Activated CD8-positive, alpha-beta memory T cell treated with anti-CD3 and anti-CD28 coated beads, Interleukin-2, amount 50 U/mL, for 1 hour (primary cell): ENCODE data around the gene ZNF236.

ENCODE experiments used
- DNase-seq: peaks from one replicate; pipeline ENCODE4 v3.0.0-alpha.2; 2020; ENCODE audit errors: extremely low read depth

The ZNF236 gene

DNA sequence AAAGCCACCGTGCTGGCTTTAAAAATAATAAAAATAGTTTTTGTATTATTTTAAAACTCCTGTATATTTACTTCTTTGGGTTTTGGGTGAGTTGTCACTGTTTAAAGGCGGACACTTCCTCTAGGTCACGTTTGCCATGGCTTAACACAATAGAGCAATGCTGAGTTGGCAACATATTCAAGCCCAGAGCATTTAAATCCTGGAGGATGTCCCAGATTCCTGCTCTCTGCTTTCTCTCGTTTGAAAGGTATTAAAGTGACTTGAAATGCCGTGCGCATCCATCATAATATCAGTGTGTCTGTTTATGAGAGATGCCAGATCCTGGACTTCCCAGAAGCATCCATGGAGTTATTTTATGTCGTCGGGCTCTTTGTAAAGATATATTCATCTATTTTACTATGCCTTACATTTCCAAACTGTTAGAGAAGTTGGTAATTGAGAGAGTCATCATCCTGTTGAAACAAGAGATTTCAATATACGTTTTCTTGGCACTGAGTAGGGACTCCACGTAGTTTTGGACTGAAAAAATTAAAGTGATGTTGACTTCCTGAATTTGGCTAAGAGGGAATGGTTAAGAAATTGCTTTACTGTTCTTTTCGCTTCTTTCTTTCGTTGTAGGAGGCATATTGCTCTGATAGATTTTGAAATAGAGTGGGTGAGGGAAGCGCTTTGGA lies 150.6 kb downstream of the ZNF236 start:
- DNase-seq = no peak

DNA sequence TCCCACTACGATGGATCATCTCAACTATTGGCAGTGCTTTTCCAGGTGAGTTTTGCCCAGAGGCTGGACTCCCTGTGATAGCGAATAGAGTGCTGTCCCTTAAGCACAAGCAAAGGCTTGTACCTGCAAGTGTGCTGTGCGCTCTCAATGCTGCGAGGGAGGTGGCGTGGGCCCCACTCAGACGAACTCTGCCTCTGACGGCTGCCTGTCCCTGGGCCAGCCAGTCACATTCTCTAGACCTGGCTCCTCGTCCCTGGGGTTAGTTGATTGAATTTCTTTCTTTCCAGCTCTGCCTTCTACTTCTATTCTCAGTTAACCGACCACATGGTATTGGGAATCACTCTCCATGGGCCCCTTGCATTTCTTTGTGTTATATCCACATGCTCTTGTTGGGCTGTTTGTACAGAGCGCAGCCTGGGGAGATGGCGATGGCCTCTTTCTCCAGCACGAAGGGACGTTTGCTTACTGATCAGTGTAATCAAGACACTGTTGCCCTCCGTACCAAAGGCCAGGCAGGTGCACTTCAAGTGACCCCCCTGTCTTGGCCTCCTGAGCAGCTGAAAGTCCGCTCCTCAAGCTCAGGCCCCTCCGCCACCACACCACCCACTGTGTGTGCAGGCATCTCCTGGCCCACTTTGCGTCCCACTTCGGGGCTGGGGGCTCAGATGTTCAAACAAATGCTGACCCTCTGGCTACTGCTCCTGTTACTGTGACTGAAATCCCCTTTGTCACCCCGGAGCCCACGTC lies 151.3 kb downstream of the ZNF236 start:
- no peak for DNase-seq

DNA sequence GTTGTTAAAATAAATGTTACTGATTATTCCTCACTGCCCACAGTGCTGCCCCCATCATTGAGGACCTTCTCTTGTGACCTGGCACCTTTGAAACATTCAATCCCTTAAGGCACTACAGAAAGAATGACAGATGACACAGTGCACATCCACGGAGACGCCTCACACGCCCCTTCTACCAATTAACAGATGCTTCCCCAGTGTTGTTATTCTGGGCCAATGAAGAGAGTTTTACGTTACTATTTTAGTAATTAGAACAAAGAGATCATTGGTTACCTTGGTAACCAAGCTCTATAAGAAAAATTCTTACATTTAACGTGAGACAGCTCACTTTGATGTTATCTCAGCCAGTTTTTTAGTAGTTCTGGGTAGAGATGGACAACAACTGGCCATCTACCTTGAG lies 152.0 kb downstream of the ZNF236 start:
- DNase-seq = no peak

DNA sequence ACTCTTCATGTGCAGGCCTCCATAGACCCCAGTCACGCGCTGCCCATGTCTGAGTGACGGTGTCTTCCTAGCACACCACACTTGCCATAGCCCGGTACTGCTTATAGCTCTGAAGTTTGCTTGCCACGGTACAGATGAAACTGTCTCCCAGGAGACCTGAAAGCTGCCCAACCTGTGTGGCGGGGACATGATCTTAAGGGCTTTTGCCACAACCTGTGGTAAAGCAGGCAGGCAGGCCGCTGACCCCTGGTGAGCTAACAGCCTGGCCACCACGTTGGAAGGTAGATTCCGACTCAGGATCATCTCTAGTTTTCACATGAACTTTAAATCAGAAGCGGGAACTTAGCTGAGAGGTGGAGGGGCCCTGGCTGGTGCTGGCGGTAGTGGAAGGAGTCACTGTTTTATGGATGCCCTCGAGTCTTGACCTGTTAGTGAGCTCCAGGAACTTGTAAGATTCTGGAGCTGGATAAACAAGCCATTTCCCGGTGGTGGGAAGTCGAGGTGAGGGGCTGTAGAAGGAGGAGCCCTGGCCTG lies 153.3 kb downstream of the ZNF236 start:
- no peak for DNase-seq

DNA sequence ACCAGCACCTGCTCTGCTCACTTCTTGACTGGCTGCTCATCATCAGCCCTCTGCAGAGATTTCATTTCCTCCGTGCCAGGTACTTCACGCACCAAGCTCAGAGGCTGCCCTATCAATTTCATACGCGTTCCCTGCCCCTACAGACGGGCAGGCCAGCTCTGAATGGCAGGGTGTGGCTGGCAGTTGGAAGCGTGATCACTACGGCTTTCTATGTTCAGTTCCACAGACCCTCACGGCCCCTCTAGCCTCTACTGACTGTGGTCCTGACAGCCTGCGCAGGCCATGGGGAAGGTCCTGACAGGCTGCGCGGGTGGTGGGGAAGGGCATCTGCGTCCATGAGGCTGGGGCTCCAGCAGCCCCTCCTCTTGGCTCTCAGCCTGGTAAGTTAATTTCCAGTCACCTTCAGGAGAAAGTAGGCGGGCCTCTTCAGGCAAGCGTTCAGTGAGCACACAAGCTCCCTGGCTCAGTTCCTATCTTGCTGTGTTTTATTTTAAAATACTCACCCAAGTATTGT lies 154.8 kb downstream of the ZNF236 start:
- DNase-seq = no peak

DNA sequence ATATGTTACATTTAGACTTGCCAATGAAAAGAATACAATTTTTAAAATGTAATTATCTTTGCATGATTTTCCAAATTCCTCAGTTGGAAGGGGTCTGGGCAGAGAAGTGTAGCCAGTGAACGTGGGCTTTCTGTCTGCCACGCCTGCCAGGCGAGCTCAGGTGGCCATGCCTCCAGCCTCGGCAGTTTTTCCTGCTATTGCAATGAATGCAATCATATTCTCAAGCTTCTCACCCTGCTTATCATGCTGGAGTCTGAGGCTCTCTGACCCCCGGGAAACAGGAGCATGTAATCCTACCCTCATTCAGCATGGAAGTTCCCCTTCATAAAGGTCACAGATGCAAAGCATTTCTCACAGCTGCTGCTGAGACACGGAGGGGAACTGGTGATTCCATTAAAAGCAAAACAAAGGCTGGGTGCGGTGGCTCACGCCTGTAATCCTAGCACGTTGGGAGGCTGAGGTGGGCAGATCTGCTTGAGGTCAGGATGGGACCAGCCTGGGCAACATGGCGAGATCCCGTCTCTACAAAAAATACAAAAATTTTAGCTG lies 155.4 kb downstream of the ZNF236 start:
- DNase-seq = no peak

DNA sequence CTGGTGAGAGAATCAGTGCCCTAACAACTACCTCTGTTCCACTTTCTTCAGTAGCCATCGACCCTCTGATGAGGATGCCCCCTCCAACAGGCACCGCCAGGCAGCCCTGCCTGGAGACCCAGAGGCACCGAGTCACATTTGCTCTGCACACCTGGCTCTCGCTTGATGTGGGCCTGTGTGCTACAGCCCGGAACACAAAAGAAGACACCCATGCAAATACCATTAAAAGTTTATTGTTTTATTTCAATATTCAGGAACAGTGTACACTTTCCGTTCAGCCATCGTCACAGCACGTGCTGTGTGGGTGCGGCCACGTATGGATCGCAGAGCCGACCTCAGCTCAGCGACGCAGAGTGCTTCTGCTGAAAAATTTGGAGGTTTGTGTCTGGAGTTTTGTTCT lies 156.3 kb downstream of the ZNF236 start:
- DNase-seq = no peak

DNA sequence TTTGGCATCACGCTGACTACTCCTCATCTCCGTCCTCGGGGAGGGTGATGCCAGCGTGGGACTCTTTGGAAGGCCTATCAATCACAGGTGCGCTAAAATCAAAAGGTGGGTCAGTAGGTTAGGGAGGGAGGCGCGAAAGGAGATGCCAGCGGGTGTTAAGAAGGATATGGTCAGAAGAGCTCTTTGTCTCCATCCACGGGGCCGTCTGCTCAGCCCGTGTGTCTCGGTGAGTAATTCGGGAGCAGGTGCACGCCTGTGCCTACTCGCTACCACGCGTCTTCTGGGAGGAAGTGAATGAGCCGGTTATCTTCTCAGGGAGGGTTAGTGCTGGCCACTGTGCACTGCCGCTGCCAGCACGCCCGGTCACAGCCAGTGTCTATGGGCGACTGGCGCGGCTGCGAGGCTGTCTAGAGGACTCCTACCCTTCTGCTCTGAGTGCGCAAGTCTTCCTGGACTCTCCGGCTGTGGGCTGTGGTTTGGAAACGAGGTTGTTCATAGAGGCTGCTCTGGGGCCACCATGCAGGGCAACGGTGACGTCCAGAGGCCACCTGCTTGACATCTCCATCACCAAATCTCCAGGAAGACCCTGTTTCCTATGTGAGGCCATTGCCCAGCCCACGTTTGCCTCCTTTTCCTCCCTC lies 156.9 kb downstream of the ZNF236 start:
- no peak for DNase-seq

DNA sequence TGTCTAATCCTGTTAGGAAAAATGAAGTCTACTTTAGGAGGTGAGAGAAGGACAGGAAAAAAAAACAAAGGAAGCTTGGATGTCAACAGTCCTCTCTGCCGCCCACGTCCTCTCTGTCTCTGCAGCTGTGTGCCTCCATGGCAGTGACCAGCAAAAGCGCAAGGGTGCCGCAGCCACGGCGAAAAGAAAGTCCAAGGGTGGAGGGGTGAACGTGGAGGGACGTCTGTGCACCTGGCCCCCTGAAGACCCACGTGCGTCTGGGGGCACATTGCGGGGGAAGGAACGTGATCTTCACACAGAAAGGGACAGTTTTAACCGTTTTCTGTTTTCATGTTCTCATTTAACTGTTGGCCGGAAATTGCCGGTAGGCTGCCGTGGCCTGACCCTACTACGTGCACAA lies 157.5 kb downstream of the ZNF236 start:
- no peak for DNase-seq

DNA sequence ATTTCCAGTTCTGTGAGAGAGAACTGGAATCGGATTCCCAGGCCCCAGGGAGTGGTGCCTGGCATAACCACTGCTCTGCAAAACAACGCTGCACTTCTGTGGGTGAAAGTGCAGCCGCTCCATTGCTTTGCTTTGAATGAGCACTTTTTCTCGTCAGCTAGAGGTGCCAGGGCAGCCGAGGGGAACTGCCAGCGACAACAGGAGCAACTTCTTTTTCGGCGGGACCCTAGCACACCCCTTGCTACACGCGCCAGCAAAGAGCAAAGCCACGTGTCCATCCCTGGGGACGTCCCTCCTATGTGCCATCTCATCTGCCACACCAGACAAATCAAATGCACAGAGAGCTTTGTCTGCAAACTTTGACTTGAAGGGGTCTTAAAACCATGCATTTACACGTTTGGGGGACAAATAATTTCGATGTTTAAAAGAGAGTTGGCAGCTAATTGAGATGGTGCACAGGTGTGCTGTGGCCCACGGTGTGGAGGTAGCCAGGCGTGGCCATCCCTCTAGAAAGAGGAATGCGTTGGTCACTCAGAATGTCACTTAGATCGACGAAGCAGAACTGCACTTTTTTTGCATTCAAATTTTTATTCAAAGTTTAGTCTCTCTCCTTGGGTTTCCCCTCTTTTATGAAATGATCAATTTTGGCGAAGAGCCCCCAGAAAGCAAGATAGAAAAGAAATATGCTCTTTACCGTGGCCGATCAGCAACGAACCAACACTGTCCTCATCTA lies 158.5 kb downstream of the ZNF236 start:
- DNase-seq = no peak

DNA sequence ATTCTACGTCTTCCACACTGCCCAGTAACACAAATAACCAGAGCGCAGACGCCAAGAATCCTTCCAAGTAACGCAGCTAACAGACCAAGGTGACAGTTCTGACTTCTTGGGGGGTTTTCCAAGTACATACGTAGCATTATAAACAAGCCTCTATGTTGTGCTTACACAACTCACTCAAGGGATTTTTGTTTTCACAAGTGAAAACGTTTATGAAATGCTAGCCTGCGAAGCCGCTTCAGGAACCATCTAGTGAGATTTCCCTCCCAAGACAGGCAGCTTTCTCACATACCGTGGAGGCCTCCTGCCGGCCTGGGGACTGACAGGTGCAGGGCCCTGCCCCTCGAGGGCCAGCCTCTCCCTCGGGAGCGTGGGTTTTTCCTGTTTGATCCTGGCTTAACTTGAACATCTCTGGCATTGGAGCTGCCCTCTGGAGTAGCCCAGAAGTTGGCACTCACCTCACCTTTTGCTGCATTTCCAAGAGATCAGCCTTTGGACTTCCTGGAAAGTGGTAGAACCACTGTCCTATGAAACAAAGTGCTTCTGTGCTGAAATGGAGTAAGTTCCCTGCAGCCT lies 159.1 kb downstream of the ZNF236 start:
- no peak for DNase-seq

DNA sequence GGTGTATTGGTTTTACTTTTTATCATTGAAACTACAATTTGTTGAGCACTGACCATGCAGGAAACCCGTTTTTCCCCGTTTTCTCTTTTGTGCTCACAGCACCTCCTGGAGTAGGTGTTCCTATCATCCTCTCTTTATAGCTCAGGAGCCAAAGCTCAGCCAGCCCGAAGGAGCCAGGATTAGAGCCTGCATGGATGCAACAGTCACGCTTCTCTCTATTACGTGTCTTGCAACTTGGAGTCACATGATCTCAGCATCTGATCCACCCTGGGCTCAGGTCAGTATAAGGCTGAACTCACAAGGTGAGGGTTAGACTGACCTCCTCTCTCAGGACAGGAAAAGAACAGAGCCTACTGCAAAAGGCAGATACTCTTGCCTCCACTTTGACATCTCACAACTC lies 159.7 kb downstream of the ZNF236 start:
- no peak for DNase-seq

DNA sequence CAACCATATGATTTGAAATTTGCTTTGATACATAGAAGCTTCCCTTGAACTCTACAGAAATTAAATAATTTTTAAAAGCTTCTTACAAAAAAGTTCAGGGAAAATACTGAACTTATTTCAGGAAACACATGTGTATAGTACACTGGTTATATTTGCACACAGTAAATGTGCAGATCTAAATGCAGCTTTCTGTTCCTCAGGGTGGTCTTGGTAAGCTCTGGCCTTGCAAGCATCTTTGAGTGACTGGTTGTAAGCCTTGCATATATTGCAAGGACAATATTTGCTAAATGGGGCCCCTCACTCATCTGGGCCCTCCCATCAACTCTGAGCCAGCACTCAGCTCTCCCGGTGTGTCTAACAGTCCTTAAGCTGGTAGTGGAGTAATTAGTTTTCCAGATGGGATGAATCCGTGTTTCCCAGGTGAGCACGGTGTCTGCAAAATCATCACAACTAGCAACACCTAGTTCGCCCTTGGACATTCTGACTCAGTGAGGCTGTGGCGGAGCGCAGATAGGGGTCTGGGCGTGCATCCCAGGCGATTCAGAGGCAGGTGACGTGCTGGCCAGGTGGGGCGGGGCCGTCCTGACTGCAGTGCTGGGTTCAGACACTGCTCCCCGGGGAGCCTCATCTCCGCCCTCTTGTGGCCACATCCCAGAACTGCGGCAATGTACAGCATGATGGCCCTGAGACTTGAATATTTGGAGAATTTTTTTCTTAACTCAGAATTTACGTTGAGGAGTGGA lies 160.7 kb downstream of the ZNF236 start:
- DNase-seq = peak; percentile 26

DNA sequence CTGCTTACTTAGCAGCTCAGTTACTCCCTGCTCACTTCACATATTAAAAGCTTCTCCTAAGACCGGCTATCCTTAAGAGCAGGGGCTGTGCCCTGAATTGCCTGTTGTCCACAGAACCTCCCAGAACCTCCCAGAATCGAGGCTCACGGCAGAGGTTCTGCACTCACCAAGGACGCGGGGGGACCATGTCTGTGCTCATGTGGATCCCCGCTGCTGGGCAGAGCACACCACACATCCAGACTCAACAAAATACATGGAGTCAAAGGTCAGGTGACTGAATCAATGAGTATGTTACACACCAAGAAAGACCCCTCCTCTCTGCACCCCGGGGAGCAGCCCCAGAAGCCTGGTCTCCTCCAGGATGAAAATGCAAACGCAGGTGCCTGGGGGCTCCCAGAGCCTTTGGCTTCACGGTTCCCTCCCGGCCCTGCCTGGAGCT lies 161.3 kb downstream of the ZNF236 start:
- DNase-seq = no peak

DNA sequence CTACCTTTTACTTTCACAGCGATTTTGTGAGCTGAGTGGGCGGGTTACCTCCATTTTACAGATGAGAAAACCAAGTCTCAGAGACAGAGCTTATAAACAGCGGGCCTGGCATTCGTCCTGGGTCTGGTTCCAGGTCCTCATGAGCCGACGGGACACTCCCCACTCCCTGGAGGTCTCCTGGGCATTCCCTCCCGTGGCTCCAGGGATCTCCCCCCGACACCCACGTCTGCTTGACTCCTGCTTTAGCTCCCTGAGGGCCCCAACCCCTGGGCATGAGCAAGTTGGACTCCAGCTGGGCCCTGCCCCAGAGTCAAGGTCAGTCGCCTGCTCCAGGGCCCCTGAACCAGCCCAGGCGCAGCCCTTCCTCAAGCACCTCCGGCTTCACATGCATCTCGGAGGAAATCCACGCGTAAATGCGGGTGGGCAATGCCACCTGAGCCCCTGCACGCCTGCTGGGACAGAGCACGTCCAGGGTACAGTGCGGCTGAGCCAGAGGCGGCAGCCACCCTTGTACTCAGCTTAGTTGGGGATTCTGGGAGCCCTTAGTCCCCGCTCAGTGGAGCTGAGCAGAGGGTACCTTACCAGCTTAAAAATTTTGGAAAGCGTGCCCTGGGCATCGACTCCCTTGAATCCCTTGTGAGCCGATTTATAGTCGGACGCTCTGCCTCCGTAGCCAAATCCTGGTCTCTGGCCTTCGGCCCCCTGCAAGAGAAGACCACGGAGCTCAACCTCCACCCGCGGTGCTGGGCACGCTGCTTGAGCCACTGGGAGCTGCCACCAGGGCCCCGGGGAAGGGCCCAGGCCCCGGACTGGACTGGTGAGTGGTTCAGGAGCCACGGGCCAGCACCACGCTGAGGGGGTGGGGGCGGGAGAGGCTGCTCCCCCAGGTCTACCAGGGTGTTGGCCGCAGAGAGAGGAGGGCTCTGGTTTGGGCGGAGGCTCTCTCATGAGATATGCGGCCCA lies 162.1 kb downstream of the ZNF236 start:
- no peak for DNase-seq

DNA sequence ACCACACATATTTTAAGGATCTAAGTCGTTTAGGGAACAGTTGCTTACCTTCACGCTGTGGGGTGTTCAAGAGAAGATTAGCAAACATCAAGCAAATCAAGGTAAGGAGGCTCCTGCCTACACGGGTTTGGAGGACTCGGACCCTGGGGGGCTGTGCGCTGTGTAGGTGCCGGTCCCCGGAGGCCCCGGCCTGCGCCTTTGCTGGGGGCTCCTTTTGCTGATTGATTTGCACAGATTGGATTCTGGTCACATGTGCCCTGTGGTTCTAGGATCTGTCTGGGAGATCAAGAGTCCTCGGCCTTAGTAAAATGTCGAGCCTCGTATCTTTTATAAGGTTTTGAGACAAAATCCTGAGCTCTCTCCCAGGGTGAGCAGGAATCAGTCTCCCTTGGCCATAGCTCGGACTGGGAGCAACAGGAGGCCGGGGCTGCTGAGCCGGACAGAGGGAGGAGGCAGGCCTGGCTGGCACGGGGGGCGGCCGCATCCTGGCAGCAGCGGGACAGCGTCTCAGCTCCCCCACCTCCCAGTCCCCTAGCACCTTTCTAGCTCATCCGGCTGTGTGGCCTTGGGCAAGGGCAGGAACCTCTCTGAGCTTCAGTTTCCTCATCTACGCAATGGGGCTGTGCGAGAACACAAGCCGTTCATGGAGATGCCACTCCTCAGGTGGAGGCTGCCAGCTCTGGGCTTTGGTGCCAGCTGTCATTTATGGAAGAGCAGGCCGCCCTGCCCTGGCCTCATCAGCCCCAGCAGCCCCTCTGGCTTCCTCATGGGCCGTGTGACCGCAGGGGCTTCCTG lies 163.0 kb downstream of the ZNF236 start:
- no peak for DNase-seq

DNA sequence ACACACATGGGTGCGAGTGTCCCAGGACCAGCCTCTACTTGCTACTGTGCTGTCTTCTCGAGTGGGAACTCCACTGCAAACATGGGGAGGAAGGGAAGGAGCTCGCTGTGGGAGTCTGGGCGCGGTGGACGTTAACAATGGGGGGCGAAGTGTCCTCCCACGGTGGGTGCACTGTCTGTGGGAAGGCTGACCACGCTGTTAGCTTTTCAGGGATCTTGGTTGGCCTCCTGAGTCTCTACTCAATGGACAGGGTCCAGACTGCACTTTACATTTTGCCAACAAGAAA lies 163.5 kb downstream of the ZNF236 start:
- DNase-seq = no peak

DNA sequence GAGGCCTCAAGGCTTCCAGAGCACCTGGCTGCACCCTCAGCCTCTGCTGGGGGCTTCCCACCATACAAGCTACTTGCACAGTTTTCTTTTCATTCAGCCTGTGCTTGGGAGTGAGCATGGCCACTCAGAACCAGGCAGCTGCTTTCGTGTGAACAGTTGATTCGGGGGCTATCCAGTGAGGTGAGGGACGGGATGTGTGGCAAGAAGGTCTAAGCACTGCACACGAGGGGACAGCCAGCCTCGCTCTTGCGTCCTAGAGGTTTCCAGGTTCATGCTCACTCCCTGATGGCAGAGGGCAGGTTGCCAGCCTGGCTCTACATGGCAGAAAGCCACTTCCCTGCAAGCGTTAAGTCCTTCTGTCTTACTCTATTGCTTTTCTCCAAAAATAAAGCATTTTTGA lies 164.0 kb downstream of the ZNF236 start:
- no peak for DNase-seq
